Activated naive CD4-positive, alpha-beta T cell treated with anti-CD3 and anti-CD28 coated beads, Interleukin-2, amount 50 U/mL, for 72 hours (primary cell): Measurements from ENCODE around the gene PLIN5. TPM values are rescaled to one million over a fixed set of nuclear protein-coding genes. Genes with fewer than 3 reads are reported as not detected.
"Not testable (repeated sequence)": the region's sequence is repeated elsewhere in the genome, so short reads cannot be mapped to it uniquely, and the experiment has no call there.

Source experiments
- ATAC-seq, 2 donors: fragments of 150-1000 bp; cut with Tn5 transposase; 2 replicates each; pipeline ENCODE4 v1.10.0; 2021; ENCODE audit warnings: mild to moderate bottlenecking in 2 of 2, moderate library complexity in 2 of 2
- DNase-seq, 2 donors: peaks; one replicate each; pipeline ENCODE4 v3.0.0; 2021 to 2022; ENCODE audit warnings: low spot score in 2 of 2
- H3K27ac Mint-ChIP-seq, 2 donors: one replicate each; pipeline ENCODE4 v1.8.0; 2022; ENCODE audit warnings: mild to moderate bottlenecking in 2 of 2, mixed read lengths in 2 of 2
- H3K36me3 Mint-ChIP-seq, 2 donors: one replicate each; pipeline ENCODE4 v1.8.0; 2022; ENCODE audit warnings: mixed read lengths in 2 of 2
- H3K9me3 Mint-ChIP-seq, 2 donors: one replicate each; pipeline ENCODE4 v1.8.0; 2022; ENCODE audit warnings: mixed read lengths in 2 of 2
- total RNA-seq, 2 donors: library from RNA; stranded (reverse); gene quantifications; one replicate each; pipeline ENCODE4 v1.2.3, GENCODE V29; 2022

PLIN5 gene
- total RNA-seq, 2 donors from 2014 or later: 0.41 TPM; not detected in 1

- peak overlapping the region in 1 of 2 donors; percentile 50 for H3K27ac Mint-ChIP-seq
- H3K9me3 Mint-ChIP-seq: peaks cover 0 to 11% of the 10 kb centered on the region in 2 donors
- no peaks in the 10 kb centered on the region for H3K36me3 Mint-ChIP-seq
- ATAC-seq (no peak), DNase-seq (no peak)
Measured at GRCh38 chr19:4553775-4554174, 18.8 kb upstream of the PLIN5 start.

DNA sequence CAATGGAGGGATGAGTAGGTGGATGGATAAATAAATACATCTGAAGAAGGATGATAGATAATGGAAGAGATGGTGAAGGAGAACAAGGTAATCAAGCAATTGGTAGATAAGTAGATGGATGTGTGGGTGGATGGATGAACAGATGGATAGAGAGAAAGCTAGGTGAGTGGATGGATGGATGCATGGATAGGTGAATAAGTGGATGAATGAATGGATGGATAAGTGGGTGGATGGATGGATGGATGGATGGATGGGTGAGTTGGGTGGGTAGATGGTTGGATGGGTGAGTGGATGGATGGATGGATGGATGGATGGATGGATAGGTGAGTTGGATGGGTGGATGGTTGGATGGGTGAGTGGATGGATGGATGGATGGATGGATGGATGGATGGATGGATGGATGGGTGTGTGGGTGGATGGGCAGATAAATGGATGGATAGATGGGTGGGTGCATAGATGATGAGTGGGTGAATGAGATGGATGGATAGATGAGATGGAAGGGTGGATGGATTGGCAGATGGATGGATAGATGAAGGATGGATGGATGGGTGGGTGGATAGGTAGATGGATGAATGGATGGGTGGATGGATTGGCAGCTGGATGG is 18.2 kb upstream of the PLIN5 start:
- ATAC-seq (no peak), DNase-seq (no peak)
- H3K36me3 Mint-ChIP-seq: no peaks in the 10 kb centered on the region
- H3K27ac Mint-ChIP-seq: peak overlapping the region in 1 of 2 donors; percentile 50
- peaks cover 0 to 11% of the 10 kb centered on the region in 2 donors for H3K9me3 Mint-ChIP-seq

GRCh38 chr19:4552525-4552819 is 17.4 kb upstream of the PLIN5 start:
- DNase-seq (no peak), ATAC-seq (no peak)
- Mint-ChIP-seq H3K9me3 (peaks cover 0 to 11% of the 10 kb centered on the region in 2 donors), H3K27ac (no peak overlapping the region), H3K36me3 (no peaks in the 10 kb centered on the region)

GRCh38 chr19:4550479-4551050 is 15.5 kb upstream of the PLIN5 start:
- no peak for DNase-seq
- Mint-ChIP-seq H3K9me3 (peaks cover 0 to 11% of the 10 kb centered on the region in 2 donors), H3K36me3 (no peaks in the 10 kb centered on the region), H3K27ac (no peak overlapping the region)
- no peak for ATAC-seq

DNA sequence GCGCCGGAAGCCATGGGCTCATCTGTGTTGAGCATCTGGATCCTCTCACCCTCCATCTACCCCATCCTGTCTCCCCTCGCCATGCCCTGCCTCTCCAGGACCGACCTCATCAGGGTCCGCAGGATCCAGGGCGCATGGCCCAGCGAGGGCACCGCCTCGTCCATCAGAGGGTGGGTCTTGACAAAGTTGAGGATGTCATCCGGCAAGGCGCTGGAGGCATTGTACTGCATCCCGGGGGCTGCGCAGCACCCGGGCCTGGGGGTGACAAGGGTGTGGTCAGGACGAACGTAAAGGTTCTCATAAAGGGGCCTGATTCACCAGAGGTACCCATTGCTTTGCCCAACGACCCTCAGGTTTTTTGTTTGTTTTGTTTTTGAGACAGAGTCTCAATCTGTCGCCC is 15.0 kb upstream of the PLIN5 start:
- Mint-ChIP-seq H3K27ac (no peak overlapping the region), H3K36me3 (no peaks in the 10 kb centered on the region), H3K9me3 (peaks cover 0 to 11% of the 10 kb centered on the region in 2 donors)
- ATAC-seq: no peak
- DNase-seq: no peak

DNA sequence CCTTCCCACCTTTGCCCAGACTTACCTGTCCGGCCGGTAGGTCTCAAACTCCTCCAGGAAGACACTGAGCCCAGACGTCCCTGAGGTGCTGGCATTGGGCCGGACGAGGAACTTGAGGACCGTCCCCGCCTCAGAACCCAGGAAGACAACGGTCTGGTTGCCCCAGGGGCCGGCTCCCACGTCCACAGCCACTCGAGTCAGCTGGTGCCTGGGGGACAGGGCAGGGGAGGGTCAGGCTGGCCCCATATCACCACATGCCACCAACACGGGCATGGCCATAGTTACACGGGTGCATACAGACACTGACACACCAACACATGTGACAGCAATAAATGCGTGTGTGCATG is 13.2 kb upstream of the PLIN5 start:
- no peak overlapping the region for H3K27ac Mint-ChIP-seq
- DNase-seq (no peak), ATAC-seq (no peak)
- no peaks in the 10 kb centered on the region for H3K36me3 Mint-ChIP-seq
- H3K9me3 Mint-ChIP-seq: peaks cover 0 to 4% of the 10 kb centered on the region in 2 donors

DNA sequence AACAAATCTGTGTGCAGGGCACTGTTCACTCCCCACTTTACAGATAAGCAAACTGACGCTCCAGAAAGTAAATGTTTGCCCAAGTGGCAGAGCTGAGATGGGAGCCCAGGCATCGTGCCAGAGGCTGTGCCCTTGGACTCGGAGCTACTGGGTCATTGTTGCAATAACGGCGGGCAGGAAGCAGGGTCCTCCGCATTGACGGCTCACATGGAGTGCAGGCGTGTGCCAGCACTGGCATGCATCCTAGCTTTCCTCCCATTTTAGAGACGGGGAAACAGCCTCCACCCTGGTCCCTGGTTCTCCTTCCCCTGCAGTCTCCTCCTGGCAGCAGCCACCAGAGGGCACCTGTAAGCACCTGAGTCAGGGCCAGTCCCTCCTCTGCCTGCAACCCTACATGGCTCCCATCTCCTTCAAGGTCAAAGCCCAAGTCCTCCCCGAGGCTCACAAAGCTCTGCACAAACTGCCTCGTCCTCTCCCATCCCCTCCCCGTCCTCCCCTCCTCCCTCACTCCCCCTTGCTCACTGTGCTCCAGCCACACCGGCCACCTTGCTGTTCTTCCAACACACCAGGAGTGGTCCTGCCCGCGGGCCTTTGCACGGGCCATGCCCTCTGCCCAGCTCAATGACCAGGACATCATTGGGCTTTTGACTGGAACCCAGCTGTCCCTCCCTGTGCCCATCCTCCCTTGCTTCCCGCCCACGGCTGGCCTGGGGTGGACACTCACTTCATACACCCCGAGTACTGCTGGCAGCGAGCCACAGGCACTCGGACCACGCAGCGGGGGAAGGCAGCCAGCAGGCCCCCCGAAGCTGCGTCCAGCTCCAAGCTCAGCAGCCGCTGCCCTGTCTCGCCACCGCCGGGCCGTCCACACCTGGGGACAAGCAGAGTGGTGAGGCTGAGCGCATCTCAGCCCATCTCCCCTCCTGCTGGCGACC is 12.5 kb upstream of the PLIN5 start:
- DNase-seq (no peak), ATAC-seq (peak; percentile 37 to 52)
- Mint-ChIP-seq H3K36me3 (no peaks in the 10 kb centered on the region), H3K27ac (no peak overlapping the region), H3K9me3 (no peaks in the 10 kb centered on the region)

DNA sequence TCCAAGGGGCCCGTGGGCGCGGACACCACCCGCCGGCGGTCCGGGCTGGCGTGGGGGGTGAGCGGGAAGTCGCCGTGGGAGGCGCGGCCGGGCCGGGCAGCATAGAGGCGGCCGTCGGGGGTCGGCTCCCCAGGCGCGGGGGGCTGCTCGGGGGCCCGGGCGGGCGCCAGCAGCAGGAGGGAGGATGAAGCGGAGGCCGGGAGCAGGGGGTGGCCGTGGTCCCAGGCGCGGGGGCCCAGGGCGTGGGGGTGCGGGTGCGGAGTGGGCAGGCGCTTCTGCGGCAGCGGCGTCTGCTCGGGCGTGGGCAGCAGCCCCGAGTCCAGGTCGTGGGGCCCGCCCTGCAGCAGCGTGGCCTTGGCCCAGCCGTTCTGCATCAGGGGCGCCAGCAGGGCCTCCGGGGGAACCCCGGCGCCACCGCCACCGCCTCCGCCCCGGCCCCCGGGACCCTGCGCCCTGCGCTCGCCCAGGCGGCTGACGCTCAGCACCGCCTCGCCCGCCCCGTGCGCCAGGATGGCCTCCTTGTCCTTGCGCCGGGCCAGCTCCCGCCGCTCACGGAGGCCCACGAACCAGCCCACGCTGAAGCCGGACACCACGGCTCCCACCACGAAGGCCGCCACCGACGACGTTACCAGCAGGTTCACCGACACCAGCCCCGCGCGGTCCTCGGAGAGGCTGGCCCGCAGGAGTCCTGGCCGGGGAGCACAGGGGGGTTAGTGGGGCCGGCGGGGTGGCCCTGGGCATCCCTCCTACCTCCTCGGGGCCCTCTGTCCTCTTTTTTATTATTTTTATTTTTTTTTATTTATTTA is 9.0 kb upstream of the PLIN5 start:
- ATAC-seq: no peak
- no peak overlapping the region for H3K27ac Mint-ChIP-seq
- peaks cover 0 to 19% of the 10 kb centered on the region in 2 donors for H3K36me3 Mint-ChIP-seq
- no peak for DNase-seq
- H3K9me3 Mint-ChIP-seq: peaks cover 0 to 3% of the 10 kb centered on the region in 2 donors

GRCh38 chr19:4542896-4543841 is 8.1 kb upstream of the PLIN5 start:
- H3K36me3 Mint-ChIP-seq: peaks cover 0 to 19% of the 10 kb centered on the region in 2 donors
- DNase-seq: no peak
- ATAC-seq: no peak
- H3K9me3 Mint-ChIP-seq: peaks cover 0 to 3% of the 10 kb centered on the region in 2 donors
- no peak overlapping the region for H3K27ac Mint-ChIP-seq

DNA sequence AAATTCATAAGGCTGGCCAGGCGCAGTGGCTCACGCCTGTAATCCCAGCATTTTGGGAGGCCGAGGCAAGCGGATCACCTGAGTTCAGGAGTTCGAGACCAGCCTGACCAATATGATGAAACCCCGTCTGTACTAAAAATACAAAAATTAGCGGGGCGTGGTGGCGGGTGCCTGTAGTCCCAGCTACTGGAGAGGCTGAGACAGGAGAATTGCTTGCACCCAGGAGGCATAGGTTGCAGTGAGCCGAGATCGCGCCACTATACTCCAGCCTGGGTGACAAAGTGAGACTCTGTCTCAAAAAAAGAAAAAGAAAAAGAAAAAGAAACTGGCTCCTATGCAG is 6.8 kb upstream of the PLIN5 start:
- H3K36me3 Mint-ChIP-seq: peaks cover 0 to 19% of the 10 kb centered on the region in 2 donors
- ATAC-seq, H3K9me3 Mint-ChIP-seq, H3K27ac Mint-ChIP-seq, DNase-seq: not testable (repeated sequence)

DNA sequence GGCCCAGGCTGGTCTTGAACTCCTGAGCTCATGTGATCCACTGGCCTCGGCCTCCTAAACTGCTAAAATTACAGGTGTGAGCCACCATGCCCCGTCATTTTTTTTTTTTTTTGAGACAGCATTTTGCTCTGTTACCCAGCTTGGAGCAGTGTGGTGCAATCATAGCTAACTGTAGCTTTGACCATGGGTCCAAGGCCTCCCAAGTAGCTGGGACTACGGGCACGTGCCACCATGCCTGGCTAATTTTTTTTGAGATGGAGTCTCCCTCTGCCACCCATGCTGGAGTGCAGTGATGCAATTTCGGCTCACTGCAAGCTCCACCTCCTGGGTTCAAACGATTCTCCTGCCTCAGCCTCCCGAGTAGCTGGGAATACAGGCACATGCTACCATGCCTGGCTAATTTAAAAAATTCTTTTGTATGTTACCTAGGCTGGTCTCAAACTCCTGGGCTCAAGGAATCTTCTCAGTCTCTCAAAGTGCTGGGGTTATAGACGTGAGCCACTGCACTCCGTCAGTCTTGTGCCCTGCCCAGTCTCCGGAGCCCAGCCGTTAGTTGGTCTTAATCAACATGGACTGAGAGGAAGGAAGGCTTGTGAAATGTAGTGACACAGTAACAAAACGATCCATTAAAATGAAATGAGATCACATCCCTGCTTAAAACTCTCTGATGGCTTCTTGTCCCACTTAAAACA is 6.2 kb upstream of the PLIN5 start:
- Mint-ChIP-seq H3K36me3 (peaks cover 0 to 19% of the 10 kb centered on the region in 2 donors), H3K27ac (no peak overlapping the region), H3K9me3 (peaks cover 0 to 3% of the 10 kb centered on the region in 2 donors)
- DNase-seq (no peak), ATAC-seq (no peak)

DNA sequence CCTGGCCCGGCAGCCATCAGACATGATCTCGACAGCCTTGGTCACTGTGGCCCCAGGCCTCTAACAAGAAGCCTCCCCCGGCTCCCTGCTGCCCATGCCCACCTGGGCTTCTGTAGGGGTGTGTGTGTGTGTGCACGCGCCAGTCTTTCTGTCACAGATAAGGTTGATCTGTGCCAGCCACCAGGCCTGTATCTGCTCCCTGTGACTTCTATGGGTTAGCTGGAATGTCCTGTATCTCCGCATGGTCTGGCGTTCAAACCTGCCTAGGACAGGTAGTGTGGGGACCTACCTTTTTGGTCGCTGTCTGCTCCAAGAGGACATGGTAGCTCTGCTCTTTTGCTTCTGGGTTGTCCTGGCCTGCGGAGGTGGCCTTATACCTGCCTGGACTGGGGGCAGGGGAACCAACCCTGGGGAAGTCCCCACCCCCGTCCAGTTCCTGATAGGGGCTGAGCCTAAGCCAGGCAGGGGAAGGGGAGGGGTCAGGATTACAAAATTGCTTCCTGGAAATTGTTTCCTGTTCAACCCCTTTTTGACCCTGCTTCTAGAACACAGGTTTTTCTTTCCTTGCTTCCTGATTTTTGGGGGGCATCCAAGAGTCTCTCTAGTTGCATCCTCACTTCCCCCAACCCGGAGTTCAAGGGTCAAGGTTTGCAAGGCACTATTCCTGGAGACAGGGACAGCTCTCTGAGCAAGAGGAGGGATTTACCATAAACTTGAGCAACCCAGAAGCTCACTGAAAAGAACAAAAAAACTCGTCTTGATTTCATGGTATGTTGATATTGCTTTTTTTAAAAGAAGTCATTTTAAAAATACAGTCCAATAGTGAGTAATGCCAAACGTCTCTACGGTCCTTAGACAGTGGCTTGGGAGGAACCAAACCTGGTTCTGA is 4.9 kb upstream of the PLIN5 start, which contains the start of gene LRG1:
LRG1 (minus strand) TSS at position 344 of the 889 bp plus-strand sequence; CDS start at position 321, 23 bp downstream.
- ATAC-seq: peak; percentile 62 to 69

GRCh38 chr19:4539169-4539692 is 4.2 kb upstream of the PLIN5 start:
- Mint-ChIP-seq H3K36me3 (peaks cover 0 to 19% of the 10 kb centered on the region in 2 donors), H3K27ac (peak overlapping the region in 1 of 2 donors; percentile 75), H3K9me3 (peaks cover 0 to 3% of the 10 kb centered on the region in 2 donors)
- DNase-seq (no peak), ATAC-seq (no peak)

More for the DNA sequence above, 4.9 kb upstream of the PLIN5 start, which contains the start of gene LRG1:
- Mint-ChIP-seq H3K27ac (peak within 1 kb of the TSS in 1 of 2 donors; percentile 75), H3K9me3 (peaks cover 0 to 3% of the 10 kb centered on the region in 2 donors), H3K36me3 (peaks cover 0 to 19% of the 10 kb centered on the region in 2 donors)
- DNase-seq: no peak

GRCh38 chr19:4538601-4538954 is 3.6 kb upstream of the PLIN5 start:
- no peak for ATAC-seq
- peaks cover 0 to 19% of the 10 kb centered on the region in 2 donors for H3K36me3 Mint-ChIP-seq
- peaks cover 0 to 3% of the 10 kb centered on the region in 2 donors for H3K9me3 Mint-ChIP-seq
- DNase-seq: no peak
- no peak overlapping the region for H3K27ac Mint-ChIP-seq
